HG02884 (cell line): ENCODE measurements around the gene FAM107B.

Experiments used
- ATAC-seq: cut with Tn5 transposase; IDR thresholded peaks from one replicate; pipeline ENCODE4 v1.9.1; 2021; ENCODE audit warnings: mild to moderate bottlenecking, moderate library complexity; ENCODE audit not compliant: unreplicated experiment

The FAM107B gene

DNA sequence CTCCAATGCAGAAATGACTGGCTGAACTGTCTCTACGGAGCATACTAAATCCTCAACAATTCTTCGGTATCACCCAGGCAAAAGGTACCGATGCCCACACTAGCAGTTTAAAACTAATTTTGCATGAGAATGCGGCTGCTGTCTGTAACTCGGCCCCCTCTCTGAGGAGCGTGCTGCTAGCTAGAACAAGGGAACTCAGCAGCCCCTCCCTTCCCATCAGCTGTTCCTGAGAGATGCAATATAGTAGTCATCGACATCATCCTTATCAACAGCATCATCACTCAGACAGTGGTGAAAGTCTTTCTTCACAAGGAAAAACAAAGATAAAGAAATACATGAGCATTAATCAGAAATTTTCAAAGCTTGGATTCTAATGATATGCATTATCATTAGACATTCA, 254.9 kb downstream of the FAM107B start:
- ATAC-seq: no peak

GRCh38 chr10:14518149-14518548, 256.5 kb downstream of the FAM107B start:
- no peak for ATAC-seq

GRCh38 chr10:14513123-14513522, 261.6 kb downstream of the FAM107B start:
- ATAC-seq: no peak

DNA sequence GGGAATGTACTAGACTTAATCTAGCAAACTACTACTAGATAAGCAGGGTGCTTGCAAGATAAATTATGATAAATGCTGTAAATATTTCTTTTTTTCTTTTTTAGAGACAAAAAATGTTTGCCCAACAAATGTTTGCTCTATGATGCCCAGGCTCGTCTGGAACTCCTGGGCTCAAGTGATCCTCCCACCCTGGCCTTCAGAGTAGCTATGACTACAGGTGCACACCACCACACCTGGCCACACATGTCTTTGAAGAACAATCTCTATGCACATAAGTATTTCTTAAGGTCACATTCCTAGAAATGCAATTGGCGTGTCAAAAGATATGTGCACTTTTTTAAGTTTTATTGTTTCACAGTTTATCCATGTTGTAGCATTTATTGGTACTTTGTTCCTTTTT, 264.4 kb downstream of the FAM107B start:
- ATAC-seq: no peak

DNA sequence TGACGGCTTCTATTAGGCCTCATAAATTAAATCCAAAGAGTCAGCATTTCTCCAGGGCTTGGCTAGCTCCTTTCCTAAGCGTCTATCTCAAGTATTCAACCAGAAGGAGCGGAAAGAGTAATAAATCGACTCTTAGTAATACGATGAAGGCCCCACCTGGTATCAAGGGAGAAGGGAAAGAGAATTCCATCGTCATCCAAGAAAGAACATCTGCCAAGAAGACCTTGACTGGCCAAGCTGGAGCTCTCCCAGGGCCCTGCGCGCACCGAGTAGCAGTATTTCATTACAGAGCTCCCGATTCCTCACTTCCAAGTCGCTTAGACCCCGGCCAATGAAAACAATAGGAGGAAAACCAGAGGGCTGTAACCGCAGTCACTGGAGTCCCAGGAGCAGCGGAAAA, 266.0 kb downstream of the FAM107B start:
- ATAC-seq: no peak

DNA sequence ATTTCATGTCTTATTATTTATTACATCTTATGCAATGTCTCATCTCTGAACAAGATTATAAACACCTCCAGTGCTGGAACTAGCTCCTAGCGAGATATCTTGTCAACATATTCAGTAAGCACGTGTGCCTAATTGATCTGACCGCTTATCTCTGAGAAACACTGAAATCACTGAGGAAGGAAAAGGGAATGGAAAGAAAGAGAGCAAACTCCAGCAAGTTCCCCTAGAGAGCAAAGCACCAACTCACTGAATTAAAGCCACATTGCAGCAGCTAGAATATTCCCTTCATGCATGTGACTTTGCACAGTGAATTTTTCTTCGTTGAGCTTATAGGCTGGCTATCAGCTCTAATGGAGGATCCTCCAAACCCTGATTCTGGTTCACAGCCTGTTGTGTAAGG, 266.9 kb downstream of the FAM107B start:
- no peak for ATAC-seq

- ATAC-seq: no peak
These were observed 267.5 kb downstream of the FAM107B start for GRCh38 chr10:14507176-14507575.

DNA sequence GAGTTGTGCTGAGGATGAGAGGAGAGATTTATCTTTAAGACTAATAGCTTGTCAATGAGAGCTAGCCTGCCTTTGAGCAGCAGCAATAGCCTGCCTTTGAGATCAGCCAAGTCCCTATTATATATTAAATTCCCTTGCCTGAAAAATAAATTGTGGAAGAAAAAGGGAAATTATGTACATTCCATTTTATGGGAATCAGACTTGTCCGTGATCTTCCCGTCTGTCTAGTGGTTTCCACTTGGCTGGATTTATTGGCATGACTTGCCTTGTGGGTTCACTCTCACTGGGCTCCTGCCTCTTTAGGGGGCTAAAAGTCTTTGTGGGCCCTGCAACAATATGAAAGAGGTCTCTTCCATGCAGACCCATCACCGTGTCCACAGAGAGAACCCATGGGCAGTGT, 272.3 kb downstream of the FAM107B start:
- no peak for ATAC-seq

DNA sequence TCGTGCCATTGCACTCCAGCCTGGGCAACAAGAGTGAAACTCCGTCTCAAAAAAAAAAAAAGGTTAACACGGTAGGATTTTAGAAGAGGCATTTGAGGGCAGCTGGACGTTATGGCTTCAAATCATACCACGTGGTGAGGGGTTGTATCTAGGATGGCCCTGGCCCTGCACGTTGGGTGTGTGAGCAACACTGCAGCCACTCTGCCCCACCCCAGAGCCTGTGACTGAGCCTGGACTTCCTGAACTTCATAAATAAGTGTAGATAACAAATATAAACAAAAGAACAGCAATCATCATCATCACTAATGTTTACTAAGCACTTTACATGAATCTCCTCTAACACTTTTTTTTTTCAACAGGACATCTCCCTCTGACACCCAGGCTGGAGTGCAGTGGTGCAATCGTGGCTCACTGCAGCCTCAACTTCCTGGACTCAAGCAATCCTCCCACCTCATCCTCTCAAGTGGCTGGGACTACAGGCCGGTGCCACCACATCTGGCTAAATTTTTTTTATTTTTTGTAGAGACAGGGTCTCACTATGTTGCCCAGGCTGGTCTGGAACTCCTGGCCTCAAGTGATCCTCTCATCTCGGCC, 274.4 kb downstream of the FAM107B start:
- no peak for ATAC-seq

DNA sequence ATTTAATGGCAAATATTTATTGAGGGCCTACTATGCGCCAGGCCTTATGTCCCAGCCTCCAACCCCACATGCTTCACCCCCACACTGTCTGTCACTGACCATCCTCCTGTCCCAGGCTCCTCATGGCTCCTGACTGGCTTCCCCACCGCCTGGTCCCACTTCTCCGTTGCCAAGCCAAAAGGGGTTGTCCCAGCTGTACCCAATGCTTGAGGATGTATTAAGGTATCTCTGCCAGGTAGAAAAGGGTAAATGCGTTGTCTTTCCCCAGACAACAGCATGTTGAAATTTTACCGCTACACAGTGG, 275.1 kb downstream of the FAM107B start:
- no peak for ATAC-seq

GRCh38 chr10:14498326-14498725, 276.4 kb downstream of the FAM107B start:
- ATAC-seq: no peak

- no peak for ATAC-seq
These were observed 282.9 kb downstream of the FAM107B start for GRCh38 chr10:14491811-14492210.

GRCh38 chr10:14489522-14490177, 285.0 kb downstream of the FAM107B start:
- no peak for ATAC-seq

GRCh38 chr10:14487488-14487883, 287.2 kb downstream of the FAM107B start:
- ATAC-seq: no peak

DNA sequence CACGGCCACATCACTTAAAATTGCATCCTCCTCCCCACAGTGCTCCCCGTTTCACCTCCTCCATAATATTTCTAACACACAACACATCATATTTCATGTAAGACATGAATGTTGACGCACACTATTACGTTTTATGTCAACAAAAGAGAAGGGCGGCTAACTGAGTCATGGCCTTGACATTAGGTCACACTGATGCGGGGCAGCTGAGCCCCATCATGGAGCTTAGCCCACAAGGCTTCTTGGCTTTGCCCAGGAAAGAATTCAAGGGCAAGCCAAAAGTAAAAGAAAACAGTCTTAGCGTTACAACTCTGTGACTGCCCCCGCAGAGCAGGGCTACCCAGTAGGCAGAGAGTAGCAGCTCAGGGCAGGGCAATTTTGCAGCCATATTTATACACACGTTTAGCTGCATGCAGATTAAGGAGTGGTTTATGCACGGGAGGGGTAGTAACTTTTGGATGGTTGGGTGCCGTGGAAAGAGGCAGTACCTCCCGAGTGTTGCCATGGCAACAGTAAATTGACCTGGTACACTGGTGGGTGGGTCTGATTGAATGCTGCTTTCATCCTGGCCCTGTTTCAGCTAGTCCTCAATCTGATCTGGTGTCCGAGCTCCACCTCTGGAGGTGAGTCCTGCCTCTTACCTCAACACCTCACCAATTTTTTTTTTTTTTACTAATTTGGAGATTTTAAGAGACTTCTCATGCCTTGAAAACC, 287.8 kb downstream of the FAM107B start:
- no peak for ATAC-seq

GRCh38 chr10:14485986-14486385, 288.7 kb downstream of the FAM107B start:
- ATAC-seq: no peak

GRCh38 chr10:14483417-14483816, 291.3 kb downstream of the FAM107B start:
- no peak for ATAC-seq

GRCh38 chr10:14481752-14482151, 292.9 kb downstream of the FAM107B start:
- ATAC-seq: no peak

DNA sequence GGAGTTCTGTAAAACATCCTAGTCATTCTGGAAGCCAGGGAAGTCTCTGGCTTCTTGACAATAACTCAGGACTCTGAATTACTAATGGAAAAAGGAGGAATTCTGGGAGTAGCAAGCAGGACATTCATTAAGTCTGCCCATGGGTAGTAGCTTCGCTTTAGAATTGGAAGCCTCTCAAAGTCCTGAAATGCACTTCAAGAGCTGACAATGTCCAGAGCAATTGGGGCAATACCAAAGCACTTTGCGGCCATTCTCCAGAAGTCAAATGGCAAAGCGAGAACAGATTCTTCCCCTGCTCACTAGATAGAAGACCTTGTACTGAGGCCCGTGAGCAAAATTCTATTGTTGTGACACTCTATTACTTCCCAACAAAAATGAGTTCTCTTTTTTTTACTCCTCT, 293.7 kb downstream of the FAM107B start:
- no peak for ATAC-seq

DNA sequence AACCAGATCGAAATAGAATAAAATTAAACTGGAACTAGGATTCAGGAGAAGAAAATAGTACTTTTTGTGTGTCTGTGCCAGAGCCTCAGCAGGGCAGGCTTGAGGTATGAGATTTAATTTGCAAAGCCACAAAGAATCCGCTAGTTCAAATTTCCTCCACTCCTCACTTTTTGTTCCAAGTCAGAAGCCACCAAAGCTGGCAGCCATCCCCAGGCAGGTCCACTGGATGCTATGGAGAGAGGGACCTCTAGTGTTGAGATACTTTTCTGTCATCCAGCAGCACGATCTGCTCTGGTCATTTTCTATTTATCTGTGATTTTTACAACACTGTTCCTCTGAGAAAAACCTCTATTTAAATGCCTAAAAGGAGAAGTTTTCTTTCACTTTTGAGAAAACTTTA, 296.1 kb downstream of the FAM107B start:
- ATAC-seq: no peak

GRCh38 chr10:14478201-14478600, 296.5 kb downstream of the FAM107B start:
- no peak for ATAC-seq

GRCh38 chr10:14477408-14477710, 297.3 kb downstream of the FAM107B start:
- no peak for ATAC-seq
